Measurements from ENCODE around the gene TMSB4Y. TPM values are rescaled to one million over a fixed set of nuclear protein-coding genes. Genes with fewer than 3 reads are reported as not detected.

Gene TMSB4Y
- total RNA-seq, 1 donor from 2014 or later: not detected

DNA sequence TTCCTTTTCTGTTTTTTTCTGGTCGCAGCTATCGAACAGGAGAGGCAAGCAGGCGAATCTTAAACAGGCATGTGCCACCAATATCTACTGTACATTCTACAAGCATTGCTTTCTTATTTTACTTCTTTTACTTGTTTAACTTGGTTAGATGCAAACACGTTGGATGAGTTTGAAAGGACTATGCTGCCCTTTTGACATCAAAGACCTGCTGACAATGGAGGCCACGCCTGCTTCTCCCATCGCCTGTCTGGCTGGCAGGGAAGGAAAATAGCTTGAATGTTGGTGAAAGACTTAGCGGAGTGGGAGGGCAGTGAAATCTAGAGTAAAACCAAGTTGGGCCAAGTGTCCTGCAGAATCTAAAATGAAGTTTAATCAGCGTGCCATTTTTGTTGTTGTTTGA lies 1.5 kb downstream of the TMSB4Y start:
- H3K4me3 Mint-ChIP-seq: no peak overlapping the region
- no peak for TF ChIP-seq CTCF (IDR thresholded peaks at IDR 0.05; ENCODE audit: unreplicated experiment)
- no peak for DNase-seq (ENCODE audit: low spot score in 2 of 2, unreplicated experiment in 2 of 2)
- H3K27me3 Mint-ChIP-seq (ENCODE audit: low read depth): no peaks in the 10 kb centered on the region
- no peak overlapping the region for H3K27ac Mint-ChIP-seq
- no peaks in the 10 kb centered on the region for H3K4me1 Mint-ChIP-seq
- no peaks in the 10 kb centered on the region for H3K9me3 Mint-ChIP-seq
- no peaks in the 10 kb centered on the region for H3K36me3 Mint-ChIP-seq

GRCh38 chrY:13708038-13708437 lies 4.3 kb downstream of the TMSB4Y start:
- H3K27me3 Mint-ChIP-seq (ENCODE audit: low read depth): no peaks in the 10 kb centered on the region
- no peaks in the 10 kb centered on the region for H3K36me3 Mint-ChIP-seq
- no peak for DNase-seq (ENCODE audit: low spot score in 2 of 2, unreplicated experiment in 2 of 2)
- no peaks in the 10 kb centered on the region for H3K4me1 Mint-ChIP-seq
- H3K4me3 Mint-ChIP-seq: no peak overlapping the region
- no peak overlapping the region for H3K27ac Mint-ChIP-seq
- TF ChIP-seq CTCF (IDR thresholded peaks at IDR 0.05; ENCODE audit: unreplicated experiment): no peak
- H3K9me3 Mint-ChIP-seq: no peaks in the 10 kb centered on the region

- no peaks in the 10 kb centered on the region for H3K36me3 Mint-ChIP-seq
- no peaks in the 10 kb centered on the region for H3K4me1 Mint-ChIP-seq
- no peak overlapping the region for H3K4me3 Mint-ChIP-seq
- H3K27ac Mint-ChIP-seq: no peak overlapping the region
- no peak for DNase-seq (ENCODE audit: low spot score in 2 of 2, unreplicated experiment in 2 of 2)
- no peaks in the 10 kb centered on the region for H3K27me3 Mint-ChIP-seq (ENCODE audit: low read depth)
- no peaks in the 10 kb centered on the region for H3K9me3 Mint-ChIP-seq
- no peak for TF ChIP-seq CTCF (IDR thresholded peaks at IDR 0.05; ENCODE audit: unreplicated experiment)
These were observed 15.3 kb downstream of the TMSB4Y start for GRCh38 chrY:13718996-13719395.

DNA sequence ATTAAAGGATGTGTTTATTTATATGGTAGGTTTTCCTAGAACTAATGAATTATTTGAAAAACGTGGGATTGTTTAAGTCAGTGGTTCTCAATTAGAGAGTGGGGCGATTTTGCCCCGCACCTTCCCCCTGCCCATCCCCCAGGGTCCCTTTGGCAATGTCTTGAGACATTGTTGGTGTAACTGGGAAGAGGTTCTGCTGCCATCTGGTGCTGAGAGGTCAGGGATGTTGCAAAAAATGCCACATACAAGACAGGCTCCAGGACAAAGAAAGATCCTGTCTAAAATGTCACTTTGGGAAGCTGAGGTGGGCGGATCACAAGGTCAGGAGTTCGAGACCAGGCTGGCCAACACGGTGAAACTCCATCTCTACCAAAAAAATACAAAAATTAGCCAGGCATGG lies 25.8 kb downstream of the TMSB4Y start:
- Mint-ChIP-seq H3K9me3 (no peaks in the 10 kb centered on the region), H3K4me3 (no peak overlapping the region), H3K4me1 (no peaks in the 10 kb centered on the region), H3K36me3 (no peaks in the 10 kb centered on the region), H3K27ac (no peak overlapping the region), H3K27me3 (ENCODE audit: low read depth) (no peaks in the 10 kb centered on the region)
- no peak for TF ChIP-seq CTCF (IDR thresholded peaks at IDR 0.05; ENCODE audit: unreplicated experiment)
- DNase-seq (ENCODE audit: low spot score in 2 of 2, unreplicated experiment in 2 of 2): no peak

DNA sequence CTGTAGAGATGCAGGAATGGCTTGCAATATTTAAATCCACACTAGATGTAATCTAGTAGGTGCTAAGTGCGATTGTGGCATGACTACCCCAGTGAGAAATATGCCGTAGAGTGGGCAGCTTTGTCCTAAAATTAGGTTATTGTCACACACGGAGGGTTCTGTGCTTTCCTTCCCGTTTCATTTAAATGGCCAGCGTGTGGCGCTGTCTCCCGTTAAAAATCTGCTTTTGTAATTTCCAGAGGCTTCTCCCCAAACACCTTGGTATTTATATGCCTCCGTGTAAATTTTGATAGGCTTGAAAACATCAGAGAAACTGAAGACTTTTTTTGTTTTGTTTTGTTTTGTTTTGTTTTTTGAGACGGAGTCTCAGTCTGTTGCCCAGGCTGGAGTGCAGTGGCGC lies 34.9 kb downstream of the TMSB4Y start:
- Mint-ChIP-seq H3K27ac (no peak overlapping the region), H3K27me3 (ENCODE audit: low read depth) (no peaks in the 10 kb centered on the region), H3K9me3 (no peaks in the 10 kb centered on the region), H3K36me3 (no peaks in the 10 kb centered on the region), H3K4me3 (no peak overlapping the region), H3K4me1 (no peaks in the 10 kb centered on the region)
- DNase-seq (ENCODE audit: low spot score in 2 of 2, unreplicated experiment in 2 of 2): no peak
- TF ChIP-seq CTCF (IDR thresholded peaks at IDR 0.05; ENCODE audit: unreplicated experiment): no peak
